IMR-90 (cell line): ENCODE data around the gene KMT2B. TPM values are rescaled to one million over a fixed set of nuclear protein-coding genes. Genes with fewer than 3 reads are reported as not detected.

Source experiments
- ATAC-seq: fragments of 200-7000 bp; cut with Tn5 transposase; 2 replicates; pipeline ENCODE4 v1.9.1; 2020; ENCODE audit warnings: low read depth, mild to moderate bottlenecking, moderate library complexity
- BruUV-seq: library from RNA; stranded (reverse); fragments of 400-500 nt; replicated peaks from 2 replicates; lab custom pipeline; 2021; lab: Mats Ljungman, UMichigan
- CTCF ChIA-PET: fragments of 300-600 bp; formaldehyde crosslinking; extraction: SDS; loops from one replicate; lab custom pipeline; 2021; ENCODE audit warnings: antibody characterized with exemption; lab: Yijun Ruan, JAX
- POLR2A ChIA-PET: fragments of 300-600 bp; sonication (Branson Sonifier 250); formaldehyde crosslinking; loops from one replicate; lab custom pipeline; 2022; ENCODE audit warnings: antibody characterized with exemption; ENCODE audit not compliant: unreplicated experiment; lab: Charles Lee
- DNase-seq: peaks from one replicate; pipeline ENCODE4 v3.0.0; 2013
- H2AFZ ChIP-seq: replicated peaks from 2 replicates; pipeline ENCODE3; 2013; ENCODE audit warnings: low read length, mild to moderate bottlenecking; ENCODE audit not compliant: poor library complexity
- H2AK5ac ChIP-seq: 2 replicates; pipeline ENCODE4 v1.6.1; 2013; ENCODE audit warnings: low read depth, low read length, inconsistent platforms
- H2AK9ac ChIP-seq: replicated peaks from 2 replicates; pipeline ENCODE3; 2013; ENCODE audit warnings: mild to moderate bottlenecking, low read depth, low read length, moderate library complexity; ENCODE audit not compliant: poor library complexity
- H2BK120ac ChIP-seq: 2 replicates; pipeline ENCODE4 v1.6.1; 2013; ENCODE audit warnings: low read depth, low read length, inconsistent platforms
- H2BK15ac ChIP-seq: 3 replicates; pipeline ENCODE4 v1.6.1; 2013; ENCODE audit warnings: low read depth, low read length, inconsistent platforms
- H2BK20ac ChIP-seq: 2 replicates; pipeline ENCODE4 v1.6.1; 2013; ENCODE audit warnings: low read depth, mild to moderate bottlenecking, inconsistent platforms, low read length, moderate library complexity
- H2BK5ac ChIP-seq: 2 replicates; pipeline ENCODE4 v1.6.1; 2013; ENCODE audit warnings: mild to moderate bottlenecking, low read depth, low read length, inconsistent platforms; ENCODE audit not compliant: poor library complexity, severe bottlenecking
- H3K14ac ChIP-seq: replicated peaks from 2 replicates; pipeline ENCODE4 v1.6.1; 2013; ENCODE audit warnings: low read depth, low read length, inconsistent platforms
- H3K18ac ChIP-seq: 2 replicates; pipeline ENCODE4 v1.6.1; 2013; ENCODE audit warnings: low read depth, low read length, control low read depth
- H3K23ac ChIP-seq: 2 replicates; pipeline ENCODE4 v1.6.1; 2013; ENCODE audit warnings: low read depth, low read length, inconsistent platforms
- H3K27ac ChIP-seq: 2 replicates; pipeline ENCODE4 v1.5.1; 2013; ENCODE audit warnings: mild to moderate bottlenecking, control low read depth, low read length; ENCODE audit not compliant: insufficient read depth
- H3K27me3 ChIP-seq: 2 replicates; pipeline ENCODE4 v1.6.1; 2013; ENCODE audit warnings: low read length; ENCODE audit not compliant: control insufficient read depth, insufficient read depth
- H3K36me3 ChIP-seq: 2 replicates; pipeline ENCODE4 v1.6.1; 2013; ENCODE audit warnings: low read length, mixed read lengths; ENCODE audit not compliant: control insufficient read depth, insufficient read depth
- H3K4ac ChIP-seq: 2 replicates; pipeline ENCODE4 v1.6.1; 2013; ENCODE audit warnings: low read depth, low read length, inconsistent platforms
- H3K4me1 ChIP-seq: 2 replicates; pipeline ENCODE4 v1.6.1; 2013; ENCODE audit warnings: low read length, mixed read lengths; ENCODE audit not compliant: control insufficient read depth, insufficient read depth
- H3K4me2 ChIP-seq: 2 replicates; pipeline ENCODE4 v1.6.1; 2013; ENCODE audit warnings: low read depth, mild to moderate bottlenecking, control low read depth, low read length, moderate library complexity
- H3K4me3 ChIP-seq: 2 replicates; pipeline ENCODE4 v1.5.1; 2013; ENCODE audit warnings: low read depth, mild to moderate bottlenecking, control low read depth, low read length, moderate library complexity; ENCODE audit not compliant: insufficient read depth
- H3K56ac ChIP-seq: 2 replicates; pipeline ENCODE4 v1.6.1; 2013; ENCODE audit warnings: low read length, inconsistent platforms; ENCODE audit not compliant: insufficient read depth; ENCODE audit errors: extremely low read depth
- H3K79me1 ChIP-seq, 2 experiments: 2 replicates each; pipeline ENCODE4 v1.6.1; 2013; ENCODE audit warnings: low read length in 2 of 2, inconsistent platforms in 1 of 2, low read depth in 1 of 2
- H3K9ac ChIP-seq: 2 replicates; pipeline ENCODE4 v1.6.1; 2013; ENCODE audit warnings: low read depth, low read length, control low read depth
- H3K9me1 ChIP-seq: 2 replicates; pipeline ENCODE4 v1.6.1; 2013; ENCODE audit warnings: low read length, inconsistent platforms; ENCODE audit not compliant: insufficient read depth
- H3K9me3 ChIP-seq: 2 replicates; pipeline ENCODE4 v1.6.1; 2013; ENCODE audit warnings: low read length; ENCODE audit not compliant: control insufficient read depth, insufficient read depth
- H4K20me1 ChIP-seq: 2 replicates; pipeline ENCODE4 v1.6.1; 2013; ENCODE audit warnings: low read length, inconsistent platforms; ENCODE audit not compliant: insufficient read depth
- H4K5ac ChIP-seq: 2 replicates; pipeline ENCODE4 v1.6.1; 2013; ENCODE audit warnings: mild to moderate bottlenecking, low read depth, low read length, control low read depth
- H4K8ac ChIP-seq, 2 experiments: 2 replicates each; pipeline ENCODE4 v1.6.1; 2013; ENCODE audit warnings: low read depth in 2 of 2, low read length in 2 of 2, control low read depth in 1 of 2, inconsistent platforms in 1 of 2
- H4K91ac ChIP-seq: 2 replicates; pipeline ENCODE4 v1.6.1; 2013; ENCODE audit warnings: low read depth, low read length, inconsistent platforms; ENCODE audit not compliant: insufficient read depth
- BHLHE40 ChIP-seq: fragments of 150-350 bp; IDR thresholded peaks from 2 replicates; pipeline ENCODE4 v1.6.1; 2016; ENCODE audit warnings: mild to moderate bottlenecking, low read depth, low read length
- CHD1 ChIP-seq: IDR thresholded peaks from 2 replicates; pipeline ENCODE4 v1.6.1; 2012; ENCODE audit warnings: low read depth, low read length, improper control_type of control experiment
- CTCF ChIP-seq: conservative IDR thresholded peaks from 2 replicates; pipeline ENCODE4 v1.5.1; 2012; ENCODE audit warnings: mild to moderate bottlenecking, low read depth, low read length, improper control_type of control experiment
- ELK1 ChIP-seq: fragments of 150-350 bp; IDR thresholded peaks from 2 replicates; pipeline ENCODE4 v1.6.1; 2016; ENCODE audit warnings: low read depth, mild to moderate bottlenecking, low read length, moderate library complexity, borderline replicate concordance
- FOS ChIP-seq: fragments of 150-350 bp; IDR thresholded peaks from 2 replicates; pipeline ENCODE4 v1.6.1; 2016; ENCODE audit warnings: low read depth, low read length
- MAFK ChIP-seq: IDR thresholded peaks from 2 replicates; pipeline ENCODE4 v1.6.1; 2012; ENCODE audit warnings: low read depth, low read length, improper control_type of control experiment
- MAZ ChIP-seq: IDR thresholded peaks from 2 replicates; pipeline ENCODE4 v1.6.1; 2012; ENCODE audit warnings: low read depth, mild to moderate bottlenecking, low read length, improper control_type of control experiment, moderate library complexity, borderline replicate concordance
- NFE2L2 ChIP-seq: fragments of 150-350 bp; IDR thresholded peaks from 2 replicates; pipeline ENCODE4 v1.6.1; 2016; ENCODE audit warnings: low read depth, mild to moderate bottlenecking, low read length
- POLR2A ChIP-seq: IDR thresholded peaks from 2 replicates; pipeline ENCODE4 v1.6.1; 2012; ENCODE audit warnings: mild to moderate bottlenecking, low read depth, low read length
- RCOR1 ChIP-seq: IDR thresholded peaks from 2 replicates; pipeline ENCODE4 v1.6.1; 2012; ENCODE audit warnings: mild to moderate bottlenecking, low read length, improper control_type of control experiment; ENCODE audit not compliant: insufficient replicate concordance
- RFX5 ChIP-seq: IDR thresholded peaks from 2 replicates; pipeline ENCODE4 v1.8.0; 2012; ENCODE audit warnings: low read depth, mild to moderate bottlenecking, low read length, moderate library complexity
- SMC3 ChIP-seq: fragments of 150-350 bp; IDR thresholded peaks from 2 replicates; pipeline ENCODE4 v1.6.1; 2016; ENCODE audit warnings: low read depth, mild to moderate bottlenecking, antibody characterized with exemption, low read length, moderate library complexity
- WGBS, 2 experiments: methylation state at CpG; one replicate each; pipeline versions ENCODE4 v1.1.5 to v1.1.7; 2013; ENCODE audit warnings: missing lambda C conversion rate in 2 of 2; ENCODE audit not compliant: insufficient read length in 1 of 2; ENCODE audit errors: extremely low coverage in 2 of 2; 5-methylcytosine and 5-hydroxymethylcytosine counted together
- dilution Hi-C: fragments of 300-500 bp; cut with HindIII; formaldehyde crosslinking; loops from one replicate; pipeline ENCODE4 v1.14.3; 2018; ENCODE audit warnings: low sequenced_read_pairs; ENCODE audit not compliant: unreplicated experiment
- in situ Hi-C: fragments of 300-500 bp; cut with MboI; formaldehyde crosslinking; loops from 3 replicates; pipeline ENCODE4 v1.14.3; 2019; ENCODE audit warnings: low sequenced_read_pairs, inconsistent platforms, mixed read lengths
- intact Hi-C: fragments of 100-400 bp; cut with micrococcal nuclease; formaldehyde crosslinking; loops from 2 replicates; pipeline ENCODE4 v1.10.0; 2022
- polyA plus RNA-seq, 3 experiments: library from polyadenylated mRNA; depleted of rRNA; stranded (reverse); fragments of >200 nt; gene quantifications; 2 replicates each; pipeline ENCODE4 v1.2.3, GENCODE V29; 2012; ENCODE audit warnings: low replicate concordance in 1 of 3
- total RNA-seq: library from RNA; depleted of rRNA; stranded (reverse); fragments of >200 nt; gene quantifications from 2 replicates; pipeline ENCODE4 v1.2.3, GENCODE V29; 2012

Gene KMT2B
- total and polyA plus RNA-seq, 2 of the 4 experiments (the other 2 are of a cell fraction): 3.0 to 30.7 TPM

GRCh38 chr19:35764432-35765315 is 46.9 kb downstream of the KMT2B start (continued):
- TF ChIP-seq BHLHE40: no peak

GRCh38 chr19:35766571-35767104 is 48.8 kb downstream of the KMT2B start:
- Histone ChIP-seq H4K20me1 (no peaks in the 10 kb centered on the region), H4K8ac (no peak overlapping the region), H3K9ac (no peak overlapping the region), H3K4ac (no peak overlapping the region), H3K9me1 (no peaks in the 10 kb centered on the region), H3K27me3 (no peaks in the 10 kb centered on the region), H3K23ac (no peak overlapping the region), H3K36me3 (peaks cover 24% of the 10 kb centered on the region), H2AFZ (no peak overlapping the region), H2BK120ac (no peak overlapping the region), H2BK5ac (no peak overlapping the region), H2AK5ac (no peak overlapping the region), H3K4me2 (no peak overlapping the region), H3K27ac (no peak overlapping the region), H3K14ac (no peak overlapping the region), H4K91ac (no peak overlapping the region), H3K56ac (no peak overlapping the region), H3K4me1 (no peaks in the 10 kb centered on the region), H3K79me1 (no peaks in the 10 kb centered on the region), H2AK9ac (no peak overlapping the region), H2BK15ac (no peak overlapping the region), H3K18ac (no peak overlapping the region), H3K9me3 (no peaks in the 10 kb centered on the region), H2BK20ac (no peak overlapping the region), H4K5ac (no peak overlapping the region), H3K4me3 (no peak overlapping the region)
- CTCF ChIA-PET: no interaction called here
- in situ Hi-C loops: no loop called here
- dilution Hi-C loops: no loop called here
- DNase-seq (no peak), ATAC-seq (no peak)
- POLR2A ChIA-PET: no interaction called here
- no CpG with 5 or more reads among the region's 11 CpGs for WGBS, 2 experiments
- no peak for TF ChIP-seq MAFK
- TF ChIP-seq FOS: no peak
- TF ChIP-seq MAZ: no peak
- TF ChIP-seq BHLHE40: no peak
- TF ChIP-seq SMC3: no peak
- no peak for TF ChIP-seq CTCF
- no peak for TF ChIP-seq CHD1
- TF ChIP-seq ELK1: no peak
- no peak for TF ChIP-seq POLR2A
- TF ChIP-seq NFE2L2: no peak
- no peak for TF ChIP-seq RFX5
- TF ChIP-seq RCOR1: no peak
- no TSS peak for BruUV-seq
- intact Hi-C loops: no loop called here
